ENCODE measurements around the gene HJURP.

HJURP gene

GRCh38 chr2:233811732-233812131 lies 42.6 kb downstream of the HJURP start:
- no peak for DNase-seq

GRCh38 chr2:233811087-233811486 lies 43.2 kb downstream of the HJURP start:
- DNase-seq: no peak

- no peak for DNase-seq
Measured at GRCh38 chr2:233810385-233810784, 44.0 kb downstream of the HJURP start.

- no peak for DNase-seq
Measured at GRCh38 chr2:233807966-233808935, 46.1 kb downstream of the HJURP start.

GRCh38 chr2:233807215-233807865 lies 47.0 kb downstream of the HJURP start:
- no peak for DNase-seq

- DNase-seq: no peak
Measured at GRCh38 chr2:233803994-233804393, 50.3 kb downstream of the HJURP start.

GRCh38 chr2:233803292-233803911 lies 50.9 kb downstream of the HJURP start:
- no peak for DNase-seq

- no peak for DNase-seq
Measured at GRCh38 chr2:233802132-233802815, 52.1 kb downstream of the HJURP start.

GRCh38 chr2:233801357-233802131 lies 52.8 kb downstream of the HJURP start:
- no peak for DNase-seq

- DNase-seq: no peak
Measured at GRCh38 chr2:233800208-233800607, 54.1 kb downstream of the HJURP start.

- no peak for DNase-seq
Measured at GRCh38 chr2:233799716-233800115, 54.6 kb downstream of the HJURP start.

- DNase-seq: no peak
Measured at GRCh38 chr2:233799087-233799665, 55.2 kb downstream of the HJURP start.

- no peak for DNase-seq
Measured at GRCh38 chr2:233798335-233799086, 55.8 kb downstream of the HJURP start.

- DNase-seq: no peak
Measured at GRCh38 chr2:233796254-233796653, 58.1 kb downstream of the HJURP start.

- DNase-seq: no peak
Measured at GRCh38 chr2:233795735-233796171, 58.6 kb downstream of the HJURP start.

GRCh38 chr2:233794128-233794658 lies 60.1 kb downstream of the HJURP start:
- DNase-seq: no peak

- no peak for DNase-seq
Measured at GRCh38 chr2:233793465-233794127, 60.7 kb downstream of the HJURP start.

GRCh38 chr2:233792720-233793119 lies 61.6 kb downstream of the HJURP start:
- no peak for DNase-seq

- no peak for DNase-seq
Measured at GRCh38 chr2:233791883-233792329, 62.4 kb downstream of the HJURP start.

All from GDM1 (cell line).